Measurements from ENCODE around the gene GATAD2B.

GRCh38 chr1:153771841-153772593, 150.8 kb downstream of the GATAD2B start:
- TF ChIP-seq CTCF (IDR thresholded peaks at IDR 0.05; ENCODE audit: poor library complexity) (peak; percentile 53), EZH2 (IDR thresholded peaks at IDR 0.05; ENCODE audit: borderline replicate concordance) (no peak), EZH2phosphoT487 (IDR thresholded peaks at IDR 0.05; ENCODE audit: low read depth, severe bottlenecking, unreplicated experiment) (no peak)

Data from hepatocyte (in vitro differentiated cells).